WTC11 (cell line): ENCODE data around the gene RPH3AL.

ENCODE experiments used
- ATF1 ChIP-seq: sonication (generic); formaldehyde crosslinking; IDR thresholded peaks from 2 replicates; pipeline ENCODE4 v1.8.1; 2023; ENCODE audit warnings: mild to moderate bottlenecking, moderate library complexity, missing genetic modification reagents
- CBFB ChIP-seq: sonication (generic); formaldehyde crosslinking; IDR thresholded peaks from 2 replicates; pipeline ENCODE4 v1.8.1; 2022; ENCODE audit warnings: mild to moderate bottlenecking, low read depth, missing genetic modification reagents
- ETV6 ChIP-seq: sonication (generic); formaldehyde crosslinking; IDR thresholded peaks from 2 replicates; pipeline ENCODE4 v1.8.1; 2022; ENCODE audit warnings: mild to moderate bottlenecking, missing genetic modification reagents
- MAX ChIP-seq: sonication (generic); formaldehyde crosslinking; IDR thresholded peaks from 2 replicates; pipeline ENCODE4 v1.8.0; 2022; ENCODE audit warnings: mild to moderate bottlenecking, missing genetic modification reagents
- NR2C2 ChIP-seq: sonication (generic); formaldehyde crosslinking; IDR thresholded peaks from 2 replicates; pipeline ENCODE4 v1.8.0; 2022; ENCODE audit warnings: mild to moderate bottlenecking, missing genetic modification reagents
- OVOL2 ChIP-seq: fragments of 250-450 bp; sonication (Bioruptor Pico); IDR thresholded peaks from 2 replicates; pipeline ENCODE4 v1.9.0; 2021; ENCODE audit warnings: mild to moderate bottlenecking, borderline replicate concordance
- RELA ChIP-seq: sonication (generic); formaldehyde crosslinking; IDR thresholded peaks from 2 replicates; pipeline ENCODE4 v1.8.1; 2022; ENCODE audit warnings: missing genetic modification reagents, mild to moderate bottlenecking, borderline replicate concordance
- RORB ChIP-seq: fragments of 250-450 bp; sonication (Bioruptor Pico); IDR thresholded peaks from 2 replicates; pipeline ENCODE4 v1.9.0; 2021; ENCODE audit warnings: mild to moderate bottlenecking
- TCF7 ChIP-seq: sonication (generic); formaldehyde crosslinking; IDR thresholded peaks from 2 replicates; pipeline ENCODE4 v1.8.0; 2022; ENCODE audit warnings: mild to moderate bottlenecking, low read depth, missing genetic modification reagents, moderate library complexity
- TF ChIP-seq, protein P1 (sequence below): fragments of 200-600 bp; IDR thresholded peaks from 2 replicates; pipeline ENCODE4 v1.8.0; 2022; ENCODE audit warnings: antibody characterized with exemption
- TF ChIP-seq, protein P2 (sequence below): sonication (generic); formaldehyde crosslinking; IDR thresholded peaks from 2 replicates; pipeline ENCODE4 v1.8.0; 2022; ENCODE audit warnings: mild to moderate bottlenecking, missing genetic modification reagents
- TF ChIP-seq, protein P3 (sequence below): sonication (generic); formaldehyde crosslinking; conservative IDR thresholded peaks from 2 replicates; pipeline ENCODE4 v1.8.1; 2022; ENCODE audit warnings: mild to moderate bottlenecking, missing genetic modification reagents
- TF ChIP-seq, protein P4 (sequence below): sonication (generic); formaldehyde crosslinking; IDR thresholded peaks from 2 replicates; pipeline ENCODE4 v1.8.1; 2023; ENCODE audit warnings: mild to moderate bottlenecking, missing genetic modification reagents
- TF ChIP-seq, protein P5 (sequence below): sonication (generic); formaldehyde crosslinking; IDR thresholded peaks from 2 replicates; pipeline ENCODE4 v1.8.1; 2023; ENCODE audit warnings: mild to moderate bottlenecking, missing genetic modification reagents, borderline replicate concordance

- TF ChIP-seq ETV6 (no peak), RELA (CRISPR knock-in tag) (no peak), MAX (CRISPR knock-in tag) (no peak), RORB (CRISPR knock-in tag) (no peak), OVOL2 (CRISPR knock-in tag) (no peak), TCF7 (CRISPR knock-in tag) (no peak), CBFB (CRISPR knock-in tag) (no peak), ATF1 (CRISPR knock-in tag) (no peak), NR2C2 (CRISPR knock-in tag) (no peak)
- TF ChIP-seq, protein P1, sequence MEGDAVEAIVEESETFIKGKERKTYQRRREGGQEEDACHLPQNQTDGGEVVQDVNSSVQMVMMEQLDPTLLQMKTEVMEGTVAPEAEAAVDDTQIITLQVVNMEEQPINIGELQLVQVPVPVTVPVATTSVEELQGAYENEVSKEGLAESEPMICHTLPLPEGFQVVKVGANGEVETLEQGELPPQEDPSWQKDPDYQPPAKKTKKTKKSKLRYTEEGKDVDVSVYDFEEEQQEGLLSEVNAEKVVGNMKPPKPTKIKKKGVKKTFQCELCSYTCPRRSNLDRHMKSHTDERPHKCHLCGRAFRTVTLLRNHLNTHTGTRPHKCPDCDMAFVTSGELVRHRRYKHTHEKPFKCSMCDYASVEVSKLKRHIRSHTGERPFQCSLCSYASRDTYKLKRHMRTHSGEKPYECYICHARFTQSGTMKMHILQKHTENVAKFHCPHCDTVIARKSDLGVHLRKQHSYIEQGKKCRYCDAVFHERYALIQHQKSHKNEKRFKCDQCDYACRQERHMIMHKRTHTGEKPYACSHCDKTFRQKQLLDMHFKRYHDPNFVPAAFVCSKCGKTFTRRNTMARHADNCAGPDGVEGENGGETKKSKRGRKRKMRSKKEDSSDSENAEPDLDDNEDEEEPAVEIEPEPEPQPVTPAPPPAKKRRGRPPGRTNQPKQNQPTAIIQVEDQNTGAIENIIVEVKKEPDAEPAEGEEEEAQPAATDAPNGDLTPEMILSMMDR = no peak
- TF ChIP-seq, protein P2, sequence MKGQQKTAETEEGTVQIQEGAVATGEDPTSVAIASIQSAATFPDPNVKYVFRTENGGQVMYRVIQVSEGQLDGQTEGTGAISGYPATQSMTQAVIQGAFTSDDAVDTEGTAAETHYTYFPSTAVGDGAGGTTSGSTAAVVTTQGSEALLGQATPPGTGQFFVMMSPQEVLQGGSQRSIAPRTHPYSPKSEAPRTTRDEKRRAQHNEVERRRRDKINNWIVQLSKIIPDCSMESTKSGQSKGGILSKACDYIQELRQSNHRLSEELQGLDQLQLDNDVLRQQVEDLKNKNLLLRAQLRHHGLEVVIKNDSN (CRISPR knock-in tag) = no peak
- TF ChIP-seq, protein P3, sequence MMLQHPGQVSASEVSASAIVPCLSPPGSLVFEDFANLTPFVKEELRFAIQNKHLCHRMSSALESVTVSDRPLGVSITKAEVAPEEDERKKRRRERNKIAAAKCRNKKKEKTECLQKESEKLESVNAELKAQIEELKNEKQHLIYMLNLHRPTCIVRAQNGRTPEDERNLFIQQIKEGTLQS (CRISPR knock-in tag) = no peak
- TF ChIP-seq, protein P4, sequence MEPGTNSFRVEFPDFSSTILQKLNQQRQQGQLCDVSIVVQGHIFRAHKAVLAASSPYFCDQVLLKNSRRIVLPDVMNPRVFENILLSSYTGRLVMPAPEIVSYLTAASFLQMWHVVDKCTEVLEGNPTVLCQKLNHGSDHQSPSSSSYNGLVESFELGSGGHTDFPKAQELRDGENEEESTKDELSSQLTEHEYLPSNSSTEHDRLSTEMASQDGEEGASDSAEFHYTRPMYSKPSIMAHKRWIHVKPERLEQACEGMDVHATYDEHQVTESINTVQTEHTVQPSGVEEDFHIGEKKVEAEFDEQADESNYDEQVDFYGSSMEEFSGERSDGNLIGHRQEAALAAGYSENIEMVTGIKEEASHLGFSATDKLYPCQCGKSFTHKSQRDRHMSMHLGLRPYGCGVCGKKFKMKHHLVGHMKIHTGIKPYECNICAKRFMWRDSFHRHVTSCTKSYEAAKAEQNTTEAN (CRISPR knock-in tag) = no peak
- TF ChIP-seq, protein P5, sequence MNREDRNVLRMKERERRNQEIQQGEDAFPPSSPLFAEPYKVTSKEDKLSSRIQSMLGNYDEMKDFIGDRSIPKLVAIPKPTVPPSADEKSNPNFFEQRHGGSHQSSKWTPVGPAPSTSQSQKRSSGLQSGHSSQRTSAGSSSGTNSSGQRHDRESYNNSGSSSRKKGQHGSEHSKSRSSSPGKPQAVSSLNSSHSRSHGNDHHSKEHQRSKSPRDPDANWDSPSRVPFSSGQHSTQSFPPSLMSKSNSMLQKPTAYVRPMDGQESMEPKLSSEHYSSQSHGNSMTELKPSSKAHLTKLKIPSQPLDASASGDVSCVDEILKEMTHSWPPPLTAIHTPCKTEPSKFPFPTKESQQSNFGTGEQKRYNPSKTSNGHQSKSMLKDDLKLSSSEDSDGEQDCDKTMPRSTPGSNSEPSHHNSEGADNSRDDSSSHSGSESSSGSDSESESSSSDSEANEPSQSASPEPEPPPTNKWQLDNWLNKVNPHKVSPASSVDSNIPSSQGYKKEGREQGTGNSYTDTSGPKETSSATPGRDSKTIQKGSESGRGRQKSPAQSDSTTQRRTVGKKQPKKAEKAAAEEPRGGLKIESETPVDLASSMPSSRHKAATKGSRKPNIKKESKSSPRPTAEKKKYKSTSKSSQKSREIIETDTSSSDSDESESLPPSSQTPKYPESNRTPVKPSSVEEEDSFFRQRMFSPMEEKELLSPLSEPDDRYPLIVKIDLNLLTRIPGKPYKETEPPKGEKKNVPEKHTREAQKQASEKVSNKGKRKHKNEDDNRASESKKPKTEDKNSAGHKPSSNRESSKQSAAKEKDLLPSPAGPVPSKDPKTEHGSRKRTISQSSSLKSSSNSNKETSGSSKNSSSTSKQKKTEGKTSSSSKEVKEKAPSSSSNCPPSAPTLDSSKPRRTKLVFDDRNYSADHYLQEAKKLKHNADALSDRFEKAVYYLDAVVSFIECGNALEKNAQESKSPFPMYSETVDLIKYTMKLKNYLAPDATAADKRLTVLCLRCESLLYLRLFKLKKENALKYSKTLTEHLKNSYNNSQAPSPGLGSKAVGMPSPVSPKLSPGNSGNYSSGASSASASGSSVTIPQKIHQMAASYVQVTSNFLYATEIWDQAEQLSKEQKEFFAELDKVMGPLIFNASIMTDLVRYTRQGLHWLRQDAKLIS = no peak
These were observed 17.6 kb downstream of the RPH3AL start for GRCh38 chr17:334974-335481.
